Fibroblast of skin of left biceps (primary cell): Measurements from ENCODE around the gene FUOM.
"Not testable (repeated sequence)": the region's sequence is repeated elsewhere in the genome, so short reads cannot be mapped to it uniquely, and the experiment has no call there.

Experiments
- DNase-seq, 2 experiments: peaks; one replicate each; pipeline ENCODE4 v3.0.0-alpha.2; 2013; ENCODE audit warnings: low read depth in 2 of 2

FUOM gene

DNA sequence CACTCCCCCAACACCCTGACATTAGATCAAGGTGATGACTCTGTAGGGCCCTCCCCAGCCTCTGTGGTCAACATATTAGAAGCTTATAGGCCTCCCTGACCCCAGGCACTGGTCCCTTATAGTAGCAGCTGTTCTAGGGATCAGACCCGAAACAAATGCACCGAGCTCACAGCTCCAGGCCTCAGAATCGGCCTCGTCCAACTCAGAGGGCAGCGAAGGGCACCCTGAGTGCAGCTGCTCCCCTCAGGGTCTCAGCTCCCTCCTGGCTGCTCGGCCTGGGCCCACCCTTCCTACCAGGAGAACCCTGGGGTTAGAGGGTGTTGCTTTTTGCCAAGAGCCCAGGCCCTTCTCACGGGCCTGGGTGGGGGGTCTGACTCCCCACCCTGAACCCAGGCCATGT, 10.3 kb upstream of the FUOM start:
- DNase-seq, result no peak

DNA sequence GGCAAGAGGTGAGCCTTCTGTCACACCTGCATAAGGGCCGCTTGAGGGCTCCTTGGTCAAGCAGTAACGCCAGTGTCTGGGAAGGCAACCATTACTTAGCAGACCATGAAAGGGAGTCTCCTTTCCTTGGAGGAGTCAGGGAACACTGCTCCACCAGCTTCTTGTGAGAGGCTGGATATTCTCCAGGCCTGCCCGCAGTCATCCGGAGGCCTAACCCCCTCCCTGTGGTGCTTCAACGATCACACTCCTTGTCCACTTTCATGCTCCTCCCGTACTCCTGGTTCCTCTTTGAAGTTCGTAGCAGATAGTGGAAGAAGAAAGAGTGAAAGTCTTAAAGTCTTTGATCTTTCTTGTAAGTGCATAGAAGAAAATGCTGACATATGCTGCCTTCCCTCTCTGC, 9.6 kb upstream of the FUOM start:
- DNase-seq, result not testable (repeated sequence)

DNA sequence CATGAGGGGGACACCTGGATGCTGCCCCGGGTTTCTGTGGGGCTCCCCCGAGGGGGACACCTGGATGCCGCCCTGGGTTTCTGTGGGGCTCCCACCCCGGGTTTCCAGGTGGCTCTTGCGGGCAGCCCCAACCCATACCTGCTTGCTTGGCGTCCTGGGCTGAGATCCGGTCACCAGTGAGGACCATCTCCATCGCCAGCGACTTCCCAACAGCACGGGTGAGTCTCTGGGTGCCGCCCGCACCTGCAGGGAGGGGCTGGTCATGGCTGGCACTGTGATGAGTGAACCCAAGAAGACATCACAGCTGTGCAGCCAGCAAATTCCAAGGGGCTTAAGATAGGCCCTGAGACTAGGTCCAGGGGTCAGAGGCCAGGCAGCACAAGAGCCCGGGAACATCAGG, 8.9 kb upstream of the FUOM start:
- DNase-seq, result no peak

DNA sequence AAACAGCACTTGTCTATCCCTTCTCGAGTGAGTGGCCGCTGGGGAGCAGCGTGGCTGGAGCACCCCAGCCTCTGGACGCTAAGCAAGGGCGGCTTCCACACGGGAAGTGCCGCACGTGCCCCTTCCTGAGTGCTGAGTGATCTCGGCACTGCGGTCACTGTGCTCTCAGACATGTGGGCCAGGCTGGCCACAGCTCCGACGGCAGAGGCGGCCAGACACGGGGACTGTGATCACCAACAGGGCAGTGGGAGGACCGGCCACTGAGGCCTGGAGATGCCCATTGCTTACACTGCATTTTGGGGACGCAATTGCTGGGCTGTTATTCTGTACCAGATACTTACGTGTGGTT, 8.3 kb upstream of the FUOM start:
- no peak for DNase-seq

DNA sequence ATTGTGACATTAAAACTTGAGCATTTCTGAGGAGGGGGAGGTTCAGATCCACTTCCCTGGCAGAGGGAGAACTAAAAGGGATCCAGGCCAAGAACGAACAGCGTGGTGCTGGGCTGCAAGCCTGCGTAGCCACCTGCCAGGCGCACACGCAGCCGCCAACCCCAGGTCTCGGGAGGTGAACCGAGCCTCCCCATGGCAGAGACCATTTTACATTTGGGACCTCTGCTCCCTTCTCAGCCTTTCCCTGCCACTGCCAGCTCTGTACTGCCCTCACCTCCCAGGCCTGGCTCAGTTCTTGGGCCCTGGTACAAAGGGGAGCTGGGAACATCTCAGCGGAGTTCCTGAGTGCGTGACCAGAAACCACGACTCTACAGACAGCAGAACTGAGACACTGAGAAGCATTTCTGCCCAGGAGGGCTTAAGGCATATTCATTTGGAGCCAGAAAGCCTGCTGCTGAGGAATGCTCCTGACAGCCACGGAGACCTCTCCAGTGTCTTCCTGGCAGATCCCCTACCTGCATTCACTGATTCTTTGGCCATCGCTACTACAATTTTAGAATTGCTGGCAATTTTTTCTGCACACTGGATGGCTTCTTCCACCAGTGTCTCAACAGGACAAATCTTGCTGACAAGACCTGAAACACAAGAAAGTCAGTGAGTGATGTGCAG, 7.8 kb upstream of the FUOM start:
- DNase-seq, result no peak

DNA sequence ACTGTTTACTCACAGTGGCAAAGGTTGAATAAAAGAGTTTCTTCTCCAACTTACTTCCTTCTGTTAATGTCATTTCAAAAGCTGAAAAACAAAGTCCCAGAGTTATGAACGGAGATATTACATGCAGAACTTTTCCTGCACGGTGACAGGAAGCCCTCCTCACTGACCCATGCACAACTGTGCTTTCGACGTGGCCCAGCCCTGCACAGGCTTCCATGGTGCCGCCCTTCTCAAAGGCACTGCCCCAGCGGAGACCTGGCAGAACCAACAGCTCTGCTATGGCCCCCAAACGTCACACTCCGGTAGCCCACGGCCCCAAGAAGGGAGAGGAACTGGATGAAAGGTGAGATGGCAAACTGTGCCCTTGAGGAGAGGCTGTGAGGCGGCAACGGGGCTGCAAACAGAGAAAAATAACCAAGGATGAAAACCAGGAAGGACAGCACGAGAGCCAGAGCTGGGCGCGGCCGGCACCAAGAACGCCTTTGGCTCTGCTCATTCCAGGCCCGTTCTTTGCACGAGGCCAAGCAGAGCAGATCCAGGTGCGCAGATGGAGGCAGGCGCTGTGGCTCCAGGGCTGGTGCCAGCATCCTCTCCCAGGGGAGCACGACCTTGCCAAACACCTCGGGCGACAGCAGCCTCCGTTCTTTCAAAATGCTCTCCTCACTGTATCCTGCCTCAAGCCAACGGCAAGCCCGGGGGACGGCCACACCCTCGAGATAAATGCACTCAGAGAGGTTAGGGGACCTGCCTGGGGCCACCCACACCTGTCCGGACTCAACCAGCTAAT, 7.0 kb upstream of the FUOM start:
- DNase-seq, result no peak

DNA sequence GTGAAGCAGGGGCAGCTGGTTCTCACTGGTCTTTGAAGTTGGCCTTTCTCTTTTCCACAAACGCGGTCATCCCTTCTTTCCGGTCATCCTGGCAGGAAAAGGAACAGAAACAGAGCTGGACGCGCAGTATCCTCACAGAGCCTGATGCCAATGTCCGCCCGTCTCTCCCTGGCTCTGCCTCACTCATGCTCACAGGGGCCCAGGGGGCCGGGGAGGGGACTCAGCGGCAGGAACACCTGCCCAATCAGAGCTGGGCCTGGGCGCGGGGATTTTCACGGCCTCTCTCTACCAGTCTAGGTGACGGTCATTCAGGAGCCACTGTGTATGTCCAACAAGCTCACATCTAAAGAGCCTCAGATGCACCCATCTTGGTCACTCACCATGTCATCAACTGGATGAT, 5.0 kb upstream of the FUOM start:
- DNase-seq, result no peak

DNA sequence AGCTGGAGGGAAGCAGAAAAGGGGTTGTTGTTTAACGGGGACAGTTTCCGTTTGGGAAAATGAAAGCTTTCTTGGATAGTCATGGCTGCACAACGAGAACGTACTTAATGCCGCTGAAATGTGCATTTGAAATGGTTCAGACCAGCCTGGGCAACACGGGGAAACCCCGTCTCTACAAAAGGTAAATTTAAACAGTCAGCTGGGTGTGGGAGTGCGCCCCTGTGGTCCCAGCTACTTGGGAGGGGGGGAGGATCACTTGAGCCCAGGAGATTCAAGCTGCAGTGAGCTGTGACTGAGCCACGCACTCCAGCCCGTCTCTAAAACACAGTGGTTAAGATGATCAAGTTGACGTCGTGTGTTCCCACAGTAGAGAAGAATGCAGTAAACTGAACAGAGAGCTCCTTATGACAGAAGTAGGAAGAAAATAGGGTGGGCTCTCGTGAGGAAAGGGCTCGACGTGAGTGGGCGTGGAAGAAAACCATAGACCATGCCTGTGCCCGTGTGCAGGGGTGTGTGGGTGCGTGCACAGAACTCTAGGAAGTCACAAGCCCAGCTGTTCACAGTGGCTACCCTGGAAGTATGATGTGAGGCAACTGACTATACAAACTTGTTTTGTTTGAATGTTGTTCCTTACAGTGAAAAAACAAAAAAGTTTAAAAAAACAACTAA, 4.1 kb upstream of the FUOM start:
- DNase-seq, result no peak

DNA sequence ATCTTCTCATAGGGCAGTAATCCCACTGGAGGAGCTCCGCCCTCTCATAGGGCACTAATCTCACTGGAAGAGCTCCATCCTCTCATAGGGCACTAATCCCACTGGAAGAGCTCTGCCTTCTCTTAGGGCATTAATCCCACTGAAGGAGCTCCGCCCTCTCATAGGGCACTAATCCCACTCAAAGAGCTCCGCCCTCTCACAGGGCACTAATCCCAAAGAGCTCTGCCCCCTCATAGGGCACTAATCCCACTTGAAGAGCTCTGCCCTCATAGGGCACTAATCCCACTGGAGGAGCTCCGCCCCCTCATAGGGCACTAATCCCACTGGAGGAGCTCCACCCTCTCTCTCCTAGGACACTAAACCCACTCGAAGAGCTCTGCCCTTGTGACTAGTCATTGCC, 3.4 kb upstream of the FUOM start:
- DNase-seq, result no peak

DNA sequence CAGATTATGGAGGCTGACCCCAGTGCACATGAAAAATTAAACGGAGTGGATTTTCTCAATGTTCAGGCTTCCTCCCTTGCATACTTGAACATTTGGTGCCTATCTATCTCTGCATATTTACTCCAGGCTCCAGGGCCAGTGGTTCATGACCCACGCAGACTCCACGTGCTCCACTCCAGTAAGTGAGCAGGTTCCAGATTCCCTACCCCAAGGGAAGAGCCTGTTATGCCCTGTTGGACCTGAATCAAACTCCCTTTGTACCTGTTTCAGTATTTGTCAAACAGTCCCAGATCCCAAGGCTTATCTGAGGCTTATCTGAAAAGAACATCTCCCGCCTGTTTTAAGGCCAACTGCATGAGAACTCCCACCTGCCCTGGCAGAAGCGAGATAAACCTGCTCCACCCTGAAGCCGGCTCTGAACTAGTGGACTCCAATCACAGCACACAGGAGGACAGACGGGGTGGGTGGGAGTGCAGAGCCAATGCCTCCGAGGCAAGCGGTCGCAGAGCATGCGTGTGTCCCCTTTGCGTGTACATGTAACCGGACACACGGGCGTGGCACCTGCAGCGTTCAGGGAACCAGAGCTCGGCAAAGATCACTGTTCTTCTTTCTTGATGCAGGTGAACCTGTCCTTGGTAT, 2.3 kb upstream of the FUOM start:
- DNase-seq, result no peak

DNA sequence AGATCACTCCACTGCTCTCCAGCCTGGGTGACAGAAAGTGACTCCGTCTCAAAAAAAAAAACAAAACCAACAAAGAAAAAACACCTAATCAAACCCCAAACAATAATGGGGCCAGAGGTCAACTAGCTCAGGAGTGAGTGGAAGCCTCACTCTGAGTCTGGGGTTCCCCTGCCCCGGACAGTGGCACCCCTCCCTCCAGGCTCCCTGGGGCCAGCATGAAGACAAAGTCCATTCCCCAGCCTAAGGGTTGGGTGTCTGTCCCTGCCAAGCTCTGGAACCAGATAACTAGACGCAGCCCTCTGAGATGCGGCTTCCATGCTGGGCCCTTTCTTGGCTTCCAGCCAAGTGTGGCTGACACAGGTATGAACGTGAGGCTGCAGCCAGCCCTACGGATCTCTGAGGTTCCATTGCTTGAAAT, 1.7 kb upstream of the FUOM start:
- no peak for DNase-seq

DNA sequence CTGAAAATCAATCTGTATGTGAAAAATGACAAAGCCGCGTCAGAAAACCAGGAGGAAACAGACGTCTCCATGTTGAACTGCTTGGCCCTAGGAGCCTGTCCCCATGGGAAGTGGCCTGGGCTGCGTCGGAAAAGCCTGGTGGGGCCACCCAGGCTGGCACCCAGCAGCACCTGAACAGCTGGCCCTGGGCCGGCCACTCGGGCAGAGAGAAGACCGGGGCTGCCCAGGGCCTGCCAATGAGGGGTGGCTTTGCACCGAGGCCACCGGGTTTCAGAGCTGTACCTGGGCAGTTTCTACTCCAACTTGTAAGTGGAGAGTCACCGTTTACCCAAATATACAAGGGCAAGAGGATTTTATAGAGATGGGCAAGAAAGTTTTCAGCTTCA, 1.1 kb upstream of the FUOM start:
- no peak for DNase-seq

DNA sequence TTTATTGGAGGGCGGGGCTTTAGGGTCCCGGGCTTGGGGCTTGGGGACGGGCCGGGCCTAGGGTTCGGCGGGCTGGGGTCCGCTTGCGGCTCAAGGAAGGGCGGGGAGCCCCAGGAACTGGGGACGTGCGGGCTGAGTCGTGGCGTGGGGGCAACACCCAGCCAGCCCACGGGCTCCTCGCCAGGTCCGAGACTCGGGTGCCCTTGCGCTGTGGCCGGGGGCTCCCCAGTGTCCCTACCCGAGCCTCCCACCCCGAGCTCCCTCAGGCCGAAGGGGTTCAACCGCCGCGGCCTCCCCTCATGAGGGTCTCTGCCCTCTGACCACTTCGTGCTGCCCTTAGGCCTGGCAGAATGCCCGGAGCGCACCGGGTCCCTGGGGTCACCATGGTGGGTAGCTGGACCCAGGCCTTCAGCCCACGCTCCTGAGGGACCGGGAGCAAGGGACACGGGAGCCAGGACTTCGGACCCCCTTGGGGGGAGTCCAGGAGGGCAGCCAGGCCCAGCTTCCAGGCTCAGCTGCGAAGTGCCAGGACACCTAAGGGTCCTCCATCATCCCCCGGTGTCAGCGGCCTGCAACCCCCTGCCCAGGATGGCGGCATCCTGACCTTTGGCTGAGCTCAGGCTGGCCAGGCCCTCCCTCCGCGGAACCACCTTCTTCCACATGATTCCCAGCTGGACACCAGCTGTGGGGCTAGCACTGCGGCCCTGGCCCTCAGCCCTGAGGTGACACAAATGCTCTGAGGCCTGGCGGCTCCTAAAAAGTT, 524 bp upstream of the FUOM start:
- DNase-seq, result no peak

DNA sequence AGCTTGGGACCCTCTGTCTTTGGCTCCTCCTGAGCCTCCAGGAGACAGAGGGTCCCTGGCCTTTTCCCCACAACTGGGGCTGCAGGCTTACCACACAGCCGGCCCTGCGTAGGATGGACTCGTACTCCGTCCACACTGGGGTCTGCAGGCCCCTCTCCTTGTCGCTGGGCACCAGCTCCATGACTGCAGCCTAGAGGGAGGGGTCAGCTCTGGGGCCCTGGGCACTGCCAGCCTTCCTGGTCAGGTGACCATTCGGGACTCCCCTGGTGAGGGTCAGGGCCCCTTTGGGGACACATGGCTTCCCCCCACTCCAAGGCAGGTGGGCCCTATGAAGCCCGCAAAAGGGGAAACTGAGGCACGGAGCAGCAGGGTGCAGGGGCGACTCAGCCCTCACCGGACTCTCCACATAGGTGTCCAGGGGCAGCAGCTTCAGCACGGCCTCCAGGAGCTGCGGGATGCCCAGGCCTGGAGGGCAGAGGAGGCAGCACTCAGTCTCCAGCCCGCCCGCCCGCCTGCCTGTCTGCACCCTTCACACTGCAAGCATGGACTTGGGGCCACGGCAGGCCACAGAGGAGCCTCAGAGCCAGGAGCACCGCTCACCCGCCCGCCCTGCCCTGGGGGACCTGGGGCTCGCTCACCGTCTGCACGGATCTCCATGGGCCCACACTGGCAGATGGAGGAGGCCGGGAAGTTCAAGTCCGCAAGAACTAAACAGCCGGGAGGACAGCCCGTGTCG, 1.1 kb downstream of the FUOM start:
- no peak for DNase-seq

DNA sequence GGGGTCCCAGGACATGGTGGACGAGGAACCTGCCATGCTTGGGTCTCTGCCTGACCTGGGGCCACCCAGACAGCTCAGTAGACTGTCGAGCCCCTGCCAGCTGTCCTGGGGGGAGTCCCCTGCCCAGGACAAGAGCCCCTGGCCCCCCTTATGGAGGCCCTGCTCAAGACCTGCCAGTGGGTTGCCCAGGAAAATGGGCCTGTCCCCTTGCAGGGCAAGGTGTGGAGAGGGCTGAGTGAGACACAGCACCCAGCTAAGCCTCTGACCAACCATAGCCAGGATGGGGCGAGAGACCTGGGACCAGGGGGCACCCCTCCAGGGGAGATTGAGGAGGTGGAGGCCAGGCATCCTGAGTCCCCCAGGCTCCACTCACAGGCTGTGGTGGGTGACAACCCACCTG, 1.8 kb downstream of the FUOM start:
- no peak for DNase-seq

DNA sequence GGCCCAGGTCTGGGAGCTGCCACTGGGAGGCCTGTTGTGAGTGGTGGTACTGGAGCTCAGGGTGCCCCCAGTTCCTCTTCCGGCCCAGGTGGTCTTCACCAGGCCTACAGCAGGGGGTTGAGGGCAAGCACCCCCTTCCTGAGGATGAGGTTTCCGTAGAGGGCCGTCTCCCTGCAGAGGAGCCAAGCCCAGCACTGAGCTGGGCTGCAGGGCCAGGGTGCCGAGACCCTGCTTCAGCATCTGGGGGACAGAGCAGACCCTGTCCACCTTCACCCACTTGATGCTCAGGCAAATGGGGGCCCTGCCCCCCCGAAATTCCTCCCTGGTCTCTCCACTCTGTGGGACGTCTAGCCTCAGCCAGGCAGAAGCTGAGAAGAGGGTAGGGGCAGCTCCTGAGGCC, 2.6 kb downstream of the FUOM start:
- no peak for DNase-seq

DNA sequence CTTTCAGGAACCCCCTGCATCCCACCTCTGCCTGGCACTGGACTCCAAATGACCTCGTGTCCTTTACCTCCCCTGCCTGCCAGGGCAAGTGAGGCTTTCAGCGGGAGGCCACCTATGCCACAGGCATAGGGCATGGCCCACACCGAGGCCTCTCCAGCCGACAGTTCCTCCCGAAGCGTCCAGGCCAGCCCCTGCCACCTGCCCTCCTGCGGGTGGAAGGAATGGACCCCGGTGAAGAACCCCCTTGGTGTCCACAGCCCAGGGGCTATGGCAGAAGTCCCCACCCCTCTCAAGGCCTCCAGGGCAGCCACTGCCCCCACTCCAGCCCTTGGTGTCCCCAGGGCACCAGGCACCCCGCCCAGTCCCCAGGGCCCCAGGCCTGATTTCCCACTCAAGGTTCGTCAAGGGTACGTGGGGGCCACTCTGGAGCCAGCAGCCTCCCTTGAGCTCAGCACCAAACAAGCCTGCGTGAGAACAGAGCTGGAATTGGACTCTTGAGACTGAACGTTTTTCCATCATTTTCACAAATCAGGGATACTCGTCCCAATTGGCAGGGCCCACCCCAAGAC, 3.1 kb downstream of the FUOM start:
- DNase-seq, result no peak

DNA sequence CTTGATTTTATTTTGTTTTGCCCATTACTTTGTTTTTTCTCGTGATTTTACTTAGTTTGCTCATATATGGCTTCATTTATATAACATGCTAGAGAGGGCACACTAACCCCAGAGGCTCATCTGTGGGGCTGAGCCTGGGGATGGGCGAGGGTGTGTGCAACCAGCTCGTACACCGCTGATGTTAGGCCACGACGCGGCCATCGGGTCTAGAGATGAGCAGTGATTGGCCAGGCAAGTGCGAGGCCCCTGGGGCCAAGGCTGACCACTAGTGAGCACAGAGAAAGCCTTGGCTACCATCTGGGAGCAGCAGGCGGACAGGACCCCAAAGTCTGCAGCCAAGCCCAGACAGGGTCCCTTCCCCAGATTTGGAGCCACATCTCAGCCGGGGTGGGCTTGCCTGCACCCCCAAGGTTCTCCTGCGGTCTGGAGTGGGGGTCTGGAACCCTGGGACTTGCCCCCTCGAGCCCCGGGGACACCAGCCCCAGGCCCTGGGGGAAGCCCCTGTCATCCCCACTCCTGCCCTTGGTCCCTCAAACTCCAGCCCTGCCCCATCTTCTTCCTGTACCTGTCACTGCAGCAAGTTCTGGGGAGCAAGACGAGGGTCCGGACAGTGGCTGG, 3.7 kb downstream of the FUOM start:
- DNase-seq, result no peak

DNA sequence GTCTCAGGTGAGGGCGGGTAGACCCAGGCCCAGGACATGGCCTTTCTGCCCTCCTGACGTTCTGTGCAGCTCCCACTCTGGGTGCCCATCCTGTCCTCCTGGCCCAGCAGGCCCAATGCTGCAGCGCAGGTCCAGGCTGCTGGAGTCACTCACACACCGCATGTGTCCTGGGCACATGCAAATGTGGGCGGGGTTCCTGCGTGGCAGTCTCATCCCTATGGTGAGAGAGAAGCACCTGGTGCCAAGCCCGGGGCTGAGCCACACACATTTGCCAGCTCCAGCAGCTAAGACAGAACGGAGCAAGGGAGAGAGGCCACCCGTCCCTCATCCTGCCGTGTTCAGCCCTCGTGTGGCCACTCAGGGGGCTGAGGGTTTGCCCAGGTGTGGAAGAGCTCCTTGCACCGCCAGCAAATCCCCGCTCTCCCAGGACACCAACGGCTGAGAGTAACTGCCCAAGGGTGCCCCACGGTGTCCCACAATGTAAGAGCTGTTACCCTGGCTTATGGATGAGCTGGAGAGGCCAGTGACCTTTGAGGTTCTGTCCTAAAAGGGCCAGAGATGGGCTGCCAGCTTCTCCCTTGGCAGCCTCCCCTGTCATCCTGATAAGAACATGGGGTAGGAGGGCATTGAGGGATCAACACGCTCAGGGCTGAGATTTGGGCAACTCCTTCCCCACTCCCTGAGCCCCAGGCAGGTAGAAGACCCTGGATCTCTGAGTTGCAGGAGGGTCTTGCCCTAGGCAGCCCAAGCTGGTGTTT, 4.4 kb downstream of the FUOM start:
- no peak for DNase-seq
